Measurements from ENCODE around the gene HOXC11.

HOXC11 gene

GRCh38 chr12:54004063-54004840, 31.3 kb downstream of the HOXC11 start:
- Histone ChIP-seq H3K27me3 (ENCODE audit: insufficient read depth, low read length) (peaks cover 6% of the 10 kb centered on the region; the same call in 1 of the 2 replicates), H3K79me2 (ENCODE audit: control insufficient read depth, insufficient read depth, low read length, unreplicated experiment) (peaks cover 3% of the 10 kb centered on the region), H3K27ac (ENCODE audit: low read depth, low read length) (no peak overlapping the region), H3K4me1 (ENCODE audit: control insufficient read depth, insufficient read depth, low read length, unreplicated experiment) (peaks cover 20% of the 10 kb centered on the region), H2AFZ (ENCODE audit: low read length, unreplicated experiment) (no peak overlapping the region), H3K36me3 (ENCODE audit: insufficient read depth, low read length) (no peaks in the 10 kb centered on the region), H3K4me3 (ENCODE audit: low read depth, low read length) (no peak overlapping the region; the same call in 1 of the 2 replicates)

- H3K27me3 ChIP-seq (ENCODE audit: insufficient read depth, low read length): peaks cover 6% of the 10 kb centered on the region; the same call in 1 of the 2 replicates
- peak overlapping the region; percentile 84 for H2AFZ ChIP-seq (ENCODE audit: low read length, unreplicated experiment)
- H3K4me1 ChIP-seq (ENCODE audit: control insufficient read depth, insufficient read depth, low read length, unreplicated experiment): peaks cover 21% of the 10 kb centered on the region
- H3K36me3 ChIP-seq (ENCODE audit: insufficient read depth, low read length): no peaks in the 10 kb centered on the region
- H3K79me2 ChIP-seq (ENCODE audit: control insufficient read depth, insufficient read depth, low read length, unreplicated experiment): peaks cover 9% of the 10 kb centered on the region
- peak overlapping the region; percentile 43 for H3K4me3 ChIP-seq (ENCODE audit: low read depth, low read length)
- H3K27ac ChIP-seq (ENCODE audit: low read depth, low read length): no peak overlapping the region
Measured at GRCh38 chr12:54004841-54005530, 32.1 kb downstream of the HOXC11 start.

- Histone ChIP-seq H3K79me2 (ENCODE audit: control insufficient read depth, insufficient read depth, low read length, unreplicated experiment) (peaks cover 10% of the 10 kb centered on the region), H3K4me1 (ENCODE audit: control insufficient read depth, insufficient read depth, low read length, unreplicated experiment) (peaks cover 26% of the 10 kb centered on the region), H3K36me3 (ENCODE audit: insufficient read depth, low read length) (no peaks in the 10 kb centered on the region), H3K27ac (ENCODE audit: low read depth, low read length) (no peak overlapping the region), H2AFZ (ENCODE audit: low read length, unreplicated experiment) (peak overlapping the region; percentile 84), H3K27me3 (ENCODE audit: insufficient read depth, low read length) (peaks cover 6% of the 10 kb centered on the region; the same call in 1 of the 2 replicates), H3K4me3 (ENCODE audit: low read depth, low read length) (peak overlapping the region; percentile 43)
Measured at GRCh38 chr12:54005531-54005852, 32.6 kb downstream of the HOXC11 start.

GRCh38 chr12:54005853-54006558, 33.1 kb downstream of the HOXC11 start:
- H3K36me3 ChIP-seq (ENCODE audit: insufficient read depth, low read length): no peaks in the 10 kb centered on the region
- H3K27me3 ChIP-seq (ENCODE audit: insufficient read depth, low read length): peaks cover 5% of the 10 kb centered on the region; the same call in 1 of the 2 replicates
- peaks cover 7% of the 10 kb centered on the region for H3K79me2 ChIP-seq (ENCODE audit: control insufficient read depth, insufficient read depth, low read length, unreplicated experiment)
- H3K4me3 ChIP-seq (ENCODE audit: low read depth, low read length): peak overlapping the region; percentile 56
- no peak overlapping the region for H3K27ac ChIP-seq (ENCODE audit: low read depth, low read length)
- peak overlapping the region; percentile 84 for H2AFZ ChIP-seq (ENCODE audit: low read length, unreplicated experiment)
- peaks cover 30% of the 10 kb centered on the region for H3K4me1 ChIP-seq (ENCODE audit: control insufficient read depth, insufficient read depth, low read length, unreplicated experiment)

GRCh38 chr12:54006559-54007220, 33.8 kb downstream of the HOXC11 start:
- Histone ChIP-seq H3K27ac (ENCODE audit: low read depth, low read length) (no peak overlapping the region), H3K27me3 (ENCODE audit: insufficient read depth, low read length) (peaks cover 3% of the 10 kb centered on the region; the same call in 1 of the 2 replicates), H2AFZ (ENCODE audit: low read length, unreplicated experiment) (no peak overlapping the region), H3K4me3 (ENCODE audit: low read depth, low read length) (peak overlapping the region; percentile 56), H3K4me1 (ENCODE audit: control insufficient read depth, insufficient read depth, low read length, unreplicated experiment) (peaks cover 30% of the 10 kb centered on the region), H3K79me2 (ENCODE audit: control insufficient read depth, insufficient read depth, low read length, unreplicated experiment) (peaks cover 7% of the 10 kb centered on the region), H3K36me3 (ENCODE audit: insufficient read depth, low read length) (no peaks in the 10 kb centered on the region)

- no peaks in the 10 kb centered on the region for H3K36me3 ChIP-seq (ENCODE audit: insufficient read depth, low read length)
- peaks cover 7% of the 10 kb centered on the region for H3K79me2 ChIP-seq (ENCODE audit: control insufficient read depth, insufficient read depth, low read length, unreplicated experiment)
- H2AFZ ChIP-seq (ENCODE audit: low read length, unreplicated experiment): no peak overlapping the region
- H3K27ac ChIP-seq (ENCODE audit: low read depth, low read length): no peak overlapping the region
- H3K4me3 ChIP-seq (ENCODE audit: low read depth, low read length): peak overlapping the region; percentile 80
- peaks cover 29% of the 10 kb centered on the region for H3K4me1 ChIP-seq (ENCODE audit: control insufficient read depth, insufficient read depth, low read length, unreplicated experiment)
- peaks cover 3% of the 10 kb centered on the region; the same call in 1 of the 2 replicates for H3K27me3 ChIP-seq (ENCODE audit: insufficient read depth, low read length)
Measured at GRCh38 chr12:54007538-54008259, 34.8 kb downstream of the HOXC11 start.

GRCh38 chr12:54008260-54008552, 35.3 kb downstream of the HOXC11 start:
- peaks cover 3% of the 10 kb centered on the region; the same call in 1 of the 2 replicates for H3K27me3 ChIP-seq (ENCODE audit: insufficient read depth, low read length)
- H3K27ac ChIP-seq (ENCODE audit: low read depth, low read length): no peak overlapping the region

GRCh38 chr12:54009171-54010052, 36.5 kb downstream of the HOXC11 start:
- Histone ChIP-seq H3K79me2 (ENCODE audit: control insufficient read depth, insufficient read depth, low read length, unreplicated experiment) (peaks cover 7% of the 10 kb centered on the region), H2AFZ (ENCODE audit: low read length, unreplicated experiment) (peak overlapping the region; percentile 93), H3K27me3 (ENCODE audit: insufficient read depth, low read length) (peaks cover 3% of the 10 kb centered on the region; the same call in 1 of the 2 replicates), H3K4me3 (ENCODE audit: low read depth, low read length) (peak overlapping the region; percentile 80), H3K36me3 (ENCODE audit: insufficient read depth, low read length) (no peaks in the 10 kb centered on the region), H3K4me1 (ENCODE audit: control insufficient read depth, insufficient read depth, low read length, unreplicated experiment) (peaks cover 46% of the 10 kb centered on the region), H3K27ac (ENCODE audit: low read depth, low read length) (no peak overlapping the region)

More at GRCh38 chr12:54008260-54008552, 35.3 kb downstream of the HOXC11 start:
- H3K4me1 ChIP-seq (ENCODE audit: control insufficient read depth, insufficient read depth, low read length, unreplicated experiment): peaks cover 34% of the 10 kb centered on the region
- H3K4me3 ChIP-seq (ENCODE audit: low read depth, low read length): peak overlapping the region; percentile 80
- no peaks in the 10 kb centered on the region for H3K36me3 ChIP-seq (ENCODE audit: insufficient read depth, low read length)
- H3K79me2 ChIP-seq (ENCODE audit: control insufficient read depth, insufficient read depth, low read length, unreplicated experiment): peaks cover 7% of the 10 kb centered on the region
- no peak overlapping the region for H2AFZ ChIP-seq (ENCODE audit: low read length, unreplicated experiment)
